GM23338 (cell line): ENCODE results near the gene TRIP4. TPM values are rescaled to one million over a fixed set of nuclear protein-coding genes. Genes with fewer than 3 reads are reported as not detected.

Experiments used
- ATAC-seq: fragments of 200-7000 bp; cut with Tn5 transposase; 3 replicates; pipeline ENCODE4 v1.9.1; 2020
- DNase-seq: peaks from one replicate; pipeline ENCODE4 v3.0.0-alpha.2; 2015; ENCODE audit warnings: low spot score
- H2AFZ ChIP-seq: fragments of 200-600 bp; sonication (generic); 2 replicates; pipeline ENCODE4 v1.8.0; 2016; ENCODE audit warnings: antibody characterized with exemption, mild to moderate bottlenecking, moderate library complexity
- H3F3A ChIP-seq: fragments of 200-600 bp; sonication (generic); replicated peaks from 2 replicates; pipeline ENCODE4 v1.8.0; 2017; ENCODE audit warnings: antibody characterized with exemption, mixed run types, low read depth
- H3K27ac ChIP-seq: fragments of 200-600 bp; sonication (generic); 2 replicates; pipeline ENCODE4 v1.6.1; 2016; ENCODE audit warnings: low read depth
- H3K27me3 ChIP-seq: fragments of 200-600 bp; sonication (generic); 2 replicates; pipeline ENCODE4 v1.8.0; 2016; ENCODE audit warnings: mild to moderate bottlenecking, mixed run types, moderate library complexity; ENCODE audit not compliant: insufficient read depth
- H3K36me3 ChIP-seq: fragments of 200-600 bp; sonication (generic); 2 replicates; pipeline ENCODE4 v1.8.0; 2016; ENCODE audit warnings: mild to moderate bottlenecking; ENCODE audit not compliant: insufficient read depth
- H3K4me1 ChIP-seq: fragments of 200-600 bp; sonication (generic); 2 replicates; pipeline ENCODE4 v1.8.0; 2016; ENCODE audit warnings: mild to moderate bottlenecking, moderate library complexity; ENCODE audit not compliant: insufficient read depth
- H3K4me2 ChIP-seq: fragments of 200-600 bp; sonication (generic); 2 replicates; pipeline ENCODE4 v1.7.1; 2017; ENCODE audit warnings: mixed run types
- H3K4me3 ChIP-seq: fragments of 200-600 bp; sonication (generic); 2 replicates; pipeline ENCODE4 v1.6.1; 2016; ENCODE audit warnings: mixed run types
- H3K79me2 ChIP-seq: fragments of 200-600 bp; sonication (generic); replicated peaks from 2 replicates; pipeline ENCODE4 v1.8.0; 2017; ENCODE audit warnings: mild to moderate bottlenecking; ENCODE audit not compliant: insufficient read depth
- H3K9me2 ChIP-seq: fragments of 200-600 bp; sonication (generic); 2 replicates; pipeline ENCODE4 v1.8.0; 2017; ENCODE audit not compliant: insufficient read depth
- H4K20me1 ChIP-seq: fragments of 200-600 bp; sonication (generic); replicated peaks from 2 replicates; pipeline ENCODE4 v1.8.0; 2017; ENCODE audit warnings: mild to moderate bottlenecking; ENCODE audit not compliant: insufficient read depth
- H3K27ac Mint-ChIP-seq: 2 replicates; pipeline ENCODE4 v1.8.0; 2020; ENCODE audit warnings: inconsistent platforms, mild to moderate bottlenecking, moderate library complexity, mixed read lengths
- H3K27me3 Mint-ChIP-seq: 3 replicates; pipeline ENCODE4 v1.8.0; 2022; ENCODE audit warnings: low read depth, mild to moderate bottlenecking, moderate library complexity, mixed read lengths, inconsistent platforms; ENCODE audit not compliant: insufficient read depth, poor library complexity
- H3K36me3 Mint-ChIP-seq: 3 replicates; pipeline ENCODE4 v1.8.0; 2021; ENCODE audit warnings: low read depth, mild to moderate bottlenecking, inconsistent platforms, moderate library complexity, mixed read lengths
- H3K4me1 Mint-ChIP-seq: 3 replicates; pipeline ENCODE4 v1.8.0; 2020; ENCODE audit warnings: mild to moderate bottlenecking, inconsistent platforms, mixed read lengths
- H3K4me3 Mint-ChIP-seq: 3 replicates; pipeline ENCODE4 v1.8.0; 2021; ENCODE audit warnings: moderate library complexity, mild to moderate bottlenecking, inconsistent platforms, mixed read lengths
- H3K9me3 Mint-ChIP-seq: 3 replicates; pipeline ENCODE4 v1.8.0; 2020; ENCODE audit warnings: moderate library complexity, mild to moderate bottlenecking, inconsistent platforms, mixed read lengths
- CREB1 ChIP-seq: fragments of 250-450 bp; sonication (Bioruptor Pico); IDR thresholded peaks from 2 replicates; pipeline ENCODE4 v1.5.0; 2020; ENCODE audit warnings: low read depth, mild to moderate bottlenecking, moderate library complexity
- ETS1 ChIP-seq: IDR thresholded peaks from 2 replicates; pipeline ENCODE4 v1.6.1; 2016; ENCODE audit warnings: antibody characterized with exemption
- EZH2 ChIP-seq: fragments of 200-600 bp; sonication (generic); IDR thresholded peaks from one replicate; pipeline ENCODE4 v1.8.0; 2017; ENCODE audit warnings: antibody characterized with exemption, mild to moderate bottlenecking, low read depth; ENCODE audit not compliant: unreplicated experiment
- EZH2phosphoT487 ChIP-seq: fragments of 200-600 bp; sonication (generic); IDR thresholded peaks from one replicate; pipeline ENCODE4 v1.8.1; 2018; ENCODE audit warnings: antibody characterized with exemption; ENCODE audit not compliant: unreplicated experiment
- JUNB ChIP-seq: IDR thresholded peaks from one replicate; pipeline ENCODE4 v1.6.1; 2016; ENCODE audit warnings: antibody characterized with exemption; ENCODE audit not compliant: unreplicated experiment
- NANOG ChIP-seq: IDR thresholded peaks from 2 replicates; pipeline ENCODE4 v1.6.1; 2016; ENCODE audit warnings: antibody characterized with exemption, borderline replicate concordance
- POLR2AphosphoS5 ChIP-seq: IDR thresholded peaks from 2 replicates; pipeline ENCODE4 v1.6.1; 2016; ENCODE audit warnings: antibody characterized with exemption, low read depth
- STAT1 ChIP-seq: IDR thresholded peaks from one replicate; pipeline ENCODE4 v1.6.1; 2016; ENCODE audit warnings: antibody characterized with exemption; ENCODE audit not compliant: unreplicated experiment
- ZNF114 ChIP-seq: fragments of 250-450 bp; sonication (Bioruptor Pico); IDR thresholded peaks from 2 replicates; pipeline ENCODE4 v1.5.0; 2020; ENCODE audit warnings: mild to moderate bottlenecking, moderate library complexity
- ZNF331 ChIP-seq: fragments of 250-450 bp; sonication (Bioruptor Pico); IDR thresholded peaks from 2 replicates; pipeline ENCODE4 v1.5.0; 2020; ENCODE audit warnings: low read depth, mild to moderate bottlenecking, moderate library complexity
- ZNF462 ChIP-seq: fragments of 250-450 bp; sonication (Bioruptor Pico); IDR thresholded peaks from 2 replicates; pipeline ENCODE4 v1.5.0; 2020; ENCODE audit warnings: mild to moderate bottlenecking, moderate library complexity
- polyA plus RNA-seq: library from polyadenylated mRNA; unstranded; fragments of >200 nt; fragmentation: Nextera tagmentation; extraction: Ambion mirVana; gene quantifications from 2 replicates; pipeline ENCODE4 v1.2.1, GENCODE V29; 2016
- total RNA-seq: library from RNA; depleted of rRNA; stranded (reverse); fragments of >200 nt; shearing (Covaris generic); gene quantifications from 2 replicates; pipeline ENCODE4 v1.2.3, GENCODE V29; 2014
- TF ChIP-seq, protein P1 (sequence below), 2 experiments: fragments of 200-600 bp in 1 of 2; sonication (generic) in 1 of 2; conservative IDR thresholded peaks; 2 replicates each; pipeline versions ENCODE4 v1.5.1 to v1.6.1; 2016 to 2017; ENCODE audit warnings: antibody characterized with exemption in 2 of 2, low read depth in 2 of 2, mild to moderate bottlenecking in 2 of 2, moderate library complexity in 1 of 2
- TF ChIP-seq, protein P2 (sequence below): IDR thresholded peaks from one replicate; pipeline ENCODE4 v1.6.1; 2018; ENCODE audit warnings: antibody characterized with exemption; ENCODE audit not compliant: unreplicated experiment

The TRIP4 gene
- total and polyA plus RNA-seq, 2 experiments from 2014 or later = 10.3 to 16.0 TPM

DNA sequence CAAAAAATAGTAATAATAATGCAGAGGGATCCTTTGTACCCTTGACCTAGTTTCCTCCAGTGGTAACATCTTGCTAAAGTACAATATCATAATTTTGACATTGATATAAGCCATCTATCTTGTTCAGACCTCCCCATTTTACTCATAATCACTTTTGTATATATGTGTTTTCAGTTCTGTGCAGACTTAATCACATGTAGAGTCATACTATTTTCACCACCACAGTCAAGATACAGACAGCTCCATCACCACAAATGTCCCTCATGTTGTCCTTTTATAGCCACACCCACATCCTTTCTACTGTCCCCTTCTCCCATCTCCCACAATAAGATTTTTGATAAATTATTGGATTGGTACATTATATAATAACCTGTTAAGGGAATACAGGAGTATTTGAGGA is 98.2 kb downstream of the TRIP4 start:
- Histone ChIP-seq H3K4me1 (no peaks in the 10 kb centered on the region), H3K36me3 (no peaks in the 10 kb centered on the region), H3K27ac (no peak overlapping the region), H3K9me2 (no peaks in the 10 kb centered on the region), H3K79me2 (peaks cover 86% of the 10 kb centered on the region), H3K4me2 (no peak overlapping the region), H3F3A (no peaks in the 10 kb centered on the region), H4K20me1 (peaks cover 10% of the 10 kb centered on the region; the same call in 1 of the 2 replicates), H3K27me3 (no peaks in the 10 kb centered on the region), H2AFZ (no peak overlapping the region), H3K4me3 (no peak overlapping the region)
- ATAC-seq (no peak), DNase-seq (no peak)
- H3K4me1 Mint-ChIP-seq = peaks cover 5% of the 10 kb centered on the region
- TF ChIP-seq ZNF331 (CRISPR knock-in tag) (no peak), CREB1 (CRISPR knock-in tag) (no peak), STAT1 (no peak), JUNB (no peak), POLR2AphosphoS5 (no peak), EZH2 (no peak), ZNF462 (CRISPR knock-in tag) (no peak), ETS1 (no peak), ZNF114 (CRISPR knock-in tag) (no peak), NANOG (no peak), EZH2phosphoT487 (no peak)
- TF ChIP-seq, protein P1, sequence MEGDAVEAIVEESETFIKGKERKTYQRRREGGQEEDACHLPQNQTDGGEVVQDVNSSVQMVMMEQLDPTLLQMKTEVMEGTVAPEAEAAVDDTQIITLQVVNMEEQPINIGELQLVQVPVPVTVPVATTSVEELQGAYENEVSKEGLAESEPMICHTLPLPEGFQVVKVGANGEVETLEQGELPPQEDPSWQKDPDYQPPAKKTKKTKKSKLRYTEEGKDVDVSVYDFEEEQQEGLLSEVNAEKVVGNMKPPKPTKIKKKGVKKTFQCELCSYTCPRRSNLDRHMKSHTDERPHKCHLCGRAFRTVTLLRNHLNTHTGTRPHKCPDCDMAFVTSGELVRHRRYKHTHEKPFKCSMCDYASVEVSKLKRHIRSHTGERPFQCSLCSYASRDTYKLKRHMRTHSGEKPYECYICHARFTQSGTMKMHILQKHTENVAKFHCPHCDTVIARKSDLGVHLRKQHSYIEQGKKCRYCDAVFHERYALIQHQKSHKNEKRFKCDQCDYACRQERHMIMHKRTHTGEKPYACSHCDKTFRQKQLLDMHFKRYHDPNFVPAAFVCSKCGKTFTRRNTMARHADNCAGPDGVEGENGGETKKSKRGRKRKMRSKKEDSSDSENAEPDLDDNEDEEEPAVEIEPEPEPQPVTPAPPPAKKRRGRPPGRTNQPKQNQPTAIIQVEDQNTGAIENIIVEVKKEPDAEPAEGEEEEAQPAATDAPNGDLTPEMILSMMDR (conservative IDR thresholded peaks at IDR 0.05; ENCODE audit: low read depth in 2 of 2) = no peak
- TF ChIP-seq, protein P2, sequence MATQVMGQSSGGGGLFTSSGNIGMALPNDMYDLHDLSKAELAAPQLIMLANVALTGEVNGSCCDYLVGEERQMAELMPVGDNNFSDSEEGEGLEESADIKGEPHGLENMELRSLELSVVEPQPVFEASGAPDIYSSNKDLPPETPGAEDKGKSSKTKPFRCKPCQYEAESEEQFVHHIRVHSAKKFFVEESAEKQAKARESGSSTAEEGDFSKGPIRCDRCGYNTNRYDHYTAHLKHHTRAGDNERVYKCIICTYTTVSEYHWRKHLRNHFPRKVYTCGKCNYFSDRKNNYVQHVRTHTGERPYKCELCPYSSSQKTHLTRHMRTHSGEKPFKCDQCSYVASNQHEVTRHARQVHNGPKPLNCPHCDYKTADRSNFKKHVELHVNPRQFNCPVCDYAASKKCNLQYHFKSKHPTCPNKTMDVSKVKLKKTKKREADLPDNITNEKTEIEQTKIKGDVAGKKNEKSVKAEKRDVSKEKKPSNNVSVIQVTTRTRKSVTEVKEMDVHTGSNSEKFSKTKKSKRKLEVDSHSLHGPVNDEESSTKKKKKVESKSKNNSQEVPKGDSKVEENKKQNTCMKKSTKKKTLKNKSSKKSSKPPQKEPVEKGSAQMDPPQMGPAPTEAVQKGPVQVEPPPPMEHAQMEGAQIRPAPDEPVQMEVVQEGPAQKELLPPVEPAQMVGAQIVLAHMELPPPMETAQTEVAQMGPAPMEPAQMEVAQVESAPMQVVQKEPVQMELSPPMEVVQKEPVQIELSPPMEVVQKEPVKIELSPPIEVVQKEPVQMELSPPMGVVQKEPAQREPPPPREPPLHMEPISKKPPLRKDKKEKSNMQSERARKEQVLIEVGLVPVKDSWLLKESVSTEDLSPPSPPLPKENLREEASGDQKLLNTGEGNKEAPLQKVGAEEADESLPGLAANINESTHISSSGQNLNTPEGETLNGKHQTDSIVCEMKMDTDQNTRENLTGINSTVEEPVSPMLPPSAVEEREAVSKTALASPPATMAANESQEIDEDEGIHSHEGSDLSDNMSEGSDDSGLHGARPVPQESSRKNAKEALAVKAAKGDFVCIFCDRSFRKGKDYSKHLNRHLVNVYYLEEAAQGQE = no peak
- H3K4me3 Mint-ChIP-seq = no peak overlapping the region
- H3K36me3 Mint-ChIP-seq = peaks cover 5% of the 10 kb centered on the region; the same call in 1 of the 3 replicates
- H3K27ac Mint-ChIP-seq = no peak overlapping the region
- H3K27me3 Mint-ChIP-seq = no peaks in the 10 kb centered on the region
- no peaks in the 10 kb centered on the region for H3K9me3 Mint-ChIP-seq
